Smooth muscle cell (in vitro differentiated cells): Measurements from ENCODE around the gene HIGD2A. TPM values are rescaled to one million over a fixed set of nuclear protein-coding genes. Genes with fewer than 3 reads are reported as not detected.

Experiments
- DNase-seq: peaks from one replicate; lab custom pipeline; 2025; ENCODE audit not compliant: unreplicated experiment; lab: John Stamatoyannopoulos, UW
- H2AFZ ChIP-seq: fragments of 200-600 bp; sonication (generic); 2 replicates; pipeline ENCODE4 v1.6.0; 2016; ENCODE audit warnings: antibody characterized with exemption, low read depth, mild to moderate bottlenecking
- H3F3A ChIP-seq: fragments of 200-600 bp; sonication (generic); 2 replicates; pipeline ENCODE4 v1.6.0; 2017; ENCODE audit warnings: antibody characterized with exemption, low read depth
- H3K27ac ChIP-seq: fragments of 200-600 bp; sonication (generic); 2 replicates; pipeline ENCODE4 v1.5.1; 2016; ENCODE audit warnings: low read depth, mild to moderate bottlenecking
- H3K27me3 ChIP-seq: fragments of 200-600 bp; sonication (generic); 2 replicates; pipeline ENCODE4 v1.6.1; 2016; ENCODE audit warnings: low read depth, mild to moderate bottlenecking
- H3K36me3 ChIP-seq: fragments of 200-600 bp; sonication (generic); 2 replicates; pipeline ENCODE4 v1.5.1; 2016; ENCODE audit warnings: low read depth
- H3K4me1 ChIP-seq: fragments of 200-600 bp; sonication (generic); 2 replicates; pipeline ENCODE4 v1.5.1; 2016; ENCODE audit warnings: low read depth
- H3K4me2 ChIP-seq: fragments of 200-600 bp; sonication (generic); 2 replicates; pipeline ENCODE4 v1.6.0; 2016; ENCODE audit warnings: mild to moderate bottlenecking
- H3K4me3 ChIP-seq: fragments of 200-600 bp; sonication (generic); 2 replicates; pipeline ENCODE4 v1.5.1; 2016; ENCODE audit warnings: mild to moderate bottlenecking
- H3K79me2 ChIP-seq: fragments of 200-600 bp; sonication (generic); 2 replicates; pipeline ENCODE4 v1.6.0; 2016; ENCODE audit warnings: low read depth, mild to moderate bottlenecking
- H3K9ac ChIP-seq: fragments of 200-600 bp; sonication (generic); 2 replicates; pipeline ENCODE4 v1.6.0; 2016; ENCODE audit warnings: low read depth
- H3K9me3 ChIP-seq: fragments of 200-600 bp; sonication (generic); replicated peaks from 2 replicates; pipeline ENCODE4 v1.5.1; 2016; ENCODE audit warnings: low read depth
- H4K20me1 ChIP-seq: fragments of 200-600 bp; sonication (generic); 2 replicates; pipeline ENCODE4 v1.6.0; 2016; ENCODE audit warnings: low read depth
- CTCF ChIP-seq: fragments of 200-600 bp; sonication (generic); IDR thresholded peaks from 2 replicates; pipeline ENCODE4 v1.5.1; 2017; ENCODE audit warnings: borderline replicate concordance, mild to moderate bottlenecking, antibody characterized with exemption; ENCODE audit not compliant: insufficient read depth, poor library complexity, severe bottlenecking
- WGBS: methylation state at CpG from one replicate; pipeline ENCODE4 v1.1.7; 2016; ENCODE audit warnings: low lambda C conversion rate; 5-methylcytosine and 5-hydroxymethylcytosine counted together
- polyA plus RNA-seq: library from polyadenylated mRNA; unstranded; fragments of >200 nt; fragmentation: Nextera tagmentation; extraction: Ambion mirVana; gene quantifications from 2 replicates; pipeline ENCODE4 v1.2.1, GENCODE V29; 2016
- total RNA-seq: library from RNA; depleted of rRNA; stranded (reverse); fragments of >200 nt; gene quantifications from 2 replicates; pipeline ENCODE4 v1.2.3, GENCODE V29; 2014

HIGD2A gene
- total and polyA plus RNA-seq, 2 experiments from 2014 or later: 94.5 to 140 TPM

GRCh38 chr5:176342158-176342483 is 46.4 kb upstream of the HIGD2A start:
- no peak for TF ChIP-seq CTCF
- Histone ChIP-seq H3K27ac (no peak overlapping the region), H3K36me3 (peaks cover 3% of the 10 kb centered on the region), H3K27me3 (no peaks in the 10 kb centered on the region), H3K4me3 (no peak overlapping the region), H2AFZ (no peak overlapping the region), H3K9ac (no peak overlapping the region), H4K20me1 (no peaks in the 10 kb centered on the region), H3F3A (no peaks in the 10 kb centered on the region), H3K4me2 (no peak overlapping the region), H3K9me3 (no peaks in the 10 kb centered on the region), H3K79me2 (no peaks in the 10 kb centered on the region), H3K4me1 (no peaks in the 10 kb centered on the region)
- DNase-seq: no peak
- WGBS: 97% methylated on average over 1 of the region's 1 CpG

- H3K9ac ChIP-seq: no peak overlapping the region
- DNase-seq: no peak
- no peaks in the 10 kb centered on the region for H3K4me1 ChIP-seq
- 98% methylated on average over 2 of the region's 2 CpGs for WGBS
- H3K36me3 ChIP-seq: peaks cover 7% of the 10 kb centered on the region
- H3K9me3 ChIP-seq: no peaks in the 10 kb centered on the region
- H3K27me3 ChIP-seq: no peaks in the 10 kb centered on the region
- no peak overlapping the region for H3K4me3 ChIP-seq
- no peak overlapping the region for H3K4me2 ChIP-seq
- H3K27ac ChIP-seq: no peak overlapping the region
- H3K79me2 ChIP-seq: no peaks in the 10 kb centered on the region
- no peaks in the 10 kb centered on the region for H4K20me1 ChIP-seq
- H2AFZ ChIP-seq: no peak overlapping the region
- H3F3A ChIP-seq: no peaks in the 10 kb centered on the region
- no peak for TF ChIP-seq CTCF
These were observed 45.6 kb upstream of the HIGD2A start for GRCh38 chr5:176342766-176343458.

GRCh38 chr5:176350416-176350815 is 38.1 kb upstream of the HIGD2A start:
- H3K36me3 ChIP-seq: peaks cover 7% of the 10 kb centered on the region
- 98% methylated on average over 8 of the region's 8 CpGs for WGBS

More at GRCh38 chr5:176350416-176350815, 38.1 kb upstream of the HIGD2A start:
- Histone ChIP-seq H3K4me1 (no peaks in the 10 kb centered on the region), H3K79me2 (peaks cover 28% of the 10 kb centered on the region), H4K20me1 (peaks cover 70% of the 10 kb centered on the region), H3K4me3 (no peak overlapping the region), H2AFZ (no peak overlapping the region), H3K9ac (no peak overlapping the region), H3K9me3 (no peaks in the 10 kb centered on the region), H3K27ac (no peak overlapping the region), H3F3A (no peaks in the 10 kb centered on the region), H3K4me2 (no peak overlapping the region), H3K27me3 (no peaks in the 10 kb centered on the region)
- TF ChIP-seq CTCF: no peak
- DNase-seq: no peak
